Mesenchymal stem cell (in vitro differentiated cells and primary cell): ENCODE data around the gene ZNF248.

Experiments used
- DNase-seq: peaks from one replicate; pipeline ENCODE4 v3.0.0-alpha.2; 2013
- H2AFZ ChIP-seq: one replicate; pipeline ENCODE4 v1.6.1; 2013; ENCODE audit warnings: low read depth, mild to moderate bottlenecking, control low read depth, inconsistent platforms, low read length, moderate library complexity
- H2AK5ac ChIP-seq: 2 replicates; pipeline ENCODE4 v1.6.1; 2013; ENCODE audit warnings: low read length, moderate library complexity, mild to moderate bottlenecking, inconsistent platforms; ENCODE audit not compliant: severe bottlenecking
- H2BK120ac ChIP-seq: one replicate; pipeline ENCODE4 v1.6.1; 2013; ENCODE audit warnings: low read depth, mild to moderate bottlenecking, inconsistent platforms, low read length, moderate library complexity
- H2BK12ac ChIP-seq, 2 experiments: one replicate each; pipeline ENCODE4 v1.6.1; 2013; ENCODE audit warnings: inconsistent platforms in 2 of 2, low read length in 2 of 2, mild to moderate bottlenecking in 2 of 2, moderate library complexity in 2 of 2, control low read depth in 1 of 2
- H2BK15ac ChIP-seq: one replicate; pipeline ENCODE4 v1.6.1; 2013; ENCODE audit warnings: mild to moderate bottlenecking, low read depth, inconsistent platforms; ENCODE audit not compliant: poor library complexity, severe bottlenecking
- H2BK5ac ChIP-seq: 2 replicates; pipeline ENCODE4 v1.6.1; 2013; ENCODE audit warnings: low read depth, mild to moderate bottlenecking, low read length, control low read depth, inconsistent platforms; ENCODE audit not compliant: poor library complexity, severe bottlenecking
- H3K14ac ChIP-seq, 2 experiments: one replicate each; pipeline ENCODE4 v1.6.1; 2013; ENCODE audit warnings: inconsistent platforms in 2 of 2, low read length in 2 of 2, control low read depth in 1 of 2, mild to moderate bottlenecking in 1 of 2, moderate library complexity in 1 of 2
- H3K18ac ChIP-seq, 2 experiments: one replicate each; pipeline ENCODE4 v1.6.1; 2013; ENCODE audit warnings: inconsistent platforms in 2 of 2, low read length in 2 of 2, control low read depth in 1 of 2, low read depth in 1 of 2, mild to moderate bottlenecking in 1 of 2
- H3K23ac ChIP-seq, 2 experiments: one replicate each; pipeline ENCODE4 v1.6.1; 2013; ENCODE audit warnings: inconsistent platforms in 2 of 2, low read length in 2 of 2, mild to moderate bottlenecking in 2 of 2, moderate library complexity in 2 of 2, control low read depth in 1 of 2
- H3K27ac ChIP-seq: 2 replicates; pipeline ENCODE4 v1.5.1; 2013; ENCODE audit warnings: mild to moderate bottlenecking, moderate library complexity, low read length, control low read depth, inconsistent platforms; ENCODE audit not compliant: poor library complexity, severe bottlenecking
- H3K27me3 ChIP-seq, 2 experiments: 2 replicates each; pipeline versions ENCODE4 v1.6.1 to v1.7.0; 2013; ENCODE audit warnings: low read length in 2 of 2, mild to moderate bottlenecking in 2 of 2, moderate library complexity in 2 of 2, control low read depth in 1 of 2, inconsistent platforms in 1 of 2; ENCODE audit not compliant: control insufficient read depth in 1 of 2, insufficient read depth in 1 of 2
- H3K36me3 ChIP-seq, 2 experiments: 2 replicates each; pipeline versions ENCODE4 v1.6.1 to v1.7.0; 2013; ENCODE audit warnings: low read length in 2 of 2, control low read depth in 1 of 2, inconsistent platforms in 1 of 2, low read depth in 1 of 2, mild to moderate bottlenecking in 1 of 2; ENCODE audit not compliant: insufficient read depth in 2 of 2, control insufficient read depth in 1 of 2
- H3K4ac ChIP-seq, 2 experiments: one replicate each; pipeline ENCODE4 v1.6.1; 2013; ENCODE audit warnings: inconsistent platforms in 2 of 2, low read length in 2 of 2, mild to moderate bottlenecking in 2 of 2, moderate library complexity in 2 of 2, control low read depth in 1 of 2, low read depth in 1 of 2
- H3K4me1 ChIP-seq: 2 replicates; pipeline ENCODE4 v1.6.1; 2013; ENCODE audit warnings: low read depth, low read length, control low read depth; ENCODE audit not compliant: control insufficient read depth, insufficient read depth
- H3K4me2 ChIP-seq: 2 replicates; pipeline ENCODE4 v1.6.1; 2013; ENCODE audit warnings: low read length, mild to moderate bottlenecking, inconsistent platforms; ENCODE audit not compliant: poor library complexity, severe bottlenecking
- H3K4me3 ChIP-seq, 2 experiments: 2 replicates each; pipeline versions ENCODE4 v1.5.1 to v1.7.0; 2013; ENCODE audit warnings: low read length in 2 of 2, mild to moderate bottlenecking in 2 of 2, control low read depth in 1 of 2, low read depth in 1 of 2; ENCODE audit not compliant: insufficient read depth in 1 of 2
- H3K79me1 ChIP-seq: replicated peaks from 2 replicates; pipeline ENCODE4 v1.6.1; 2013; ENCODE audit warnings: mild to moderate bottlenecking, control low read depth, low read length, inconsistent platforms; ENCODE audit not compliant: poor library complexity, severe bottlenecking
- H3K9ac ChIP-seq: 2 replicates; pipeline ENCODE4 v1.7.0; 2013; ENCODE audit warnings: mild to moderate bottlenecking, low read length, moderate library complexity
- H3K9me3 ChIP-seq: 2 replicates; pipeline ENCODE4 v1.7.0; 2013; ENCODE audit warnings: mild to moderate bottlenecking, low read length; ENCODE audit not compliant: control insufficient read depth
- H4K8ac ChIP-seq: one replicate; pipeline ENCODE4 v1.6.1; 2013; ENCODE audit warnings: inconsistent platforms, mild to moderate bottlenecking, low read length, moderate library complexity
- H4K91ac ChIP-seq: one replicate; pipeline ENCODE4 v1.6.1; 2013; ENCODE audit warnings: mild to moderate bottlenecking, low read length, inconsistent platforms
- WGBS: methylation state at CpG from one replicate; pipeline ENCODE4 v1.1.7; 2013; ENCODE audit warnings: mixed read lengths; 5-methylcytosine and 5-hydroxymethylcytosine counted together

ZNF248 gene

GRCh38 chr10:37736120-37736519, 121.3 kb downstream of the ZNF248 start:
- WGBS: 0% methylated on average over 1 of the region's 1 CpG
- Histone ChIP-seq H3K27me3 (no peaks in the 10 kb centered on the region), H3K36me3 (no peaks in the 10 kb centered on the region), H3K4me3 (no peak overlapping the region), H3K79me1 (no peaks in the 10 kb centered on the region), H3K4me2 (no peak overlapping the region), H3K18ac (no peak overlapping the region), H2BK5ac (no peak overlapping the region), H2BK120ac (no peak overlapping the region), H3K14ac (no peak overlapping the region), H3K23ac (no peak overlapping the region), H3K4ac (no peak overlapping the region), H3K27ac (no peak overlapping the region), H2AFZ (no peak overlapping the region), H4K8ac (no peak overlapping the region), H3K4me1 (no peaks in the 10 kb centered on the region), H3K9me3 (no peaks in the 10 kb centered on the region), H4K91ac (no peak overlapping the region), H2AK5ac (no peak overlapping the region), H3K9ac (no peak overlapping the region), H2BK15ac (no peak overlapping the region), H2BK12ac (no peak overlapping the region)
- DNase-seq: no peak

GRCh38 chr10:37734971-37735370, 122.4 kb downstream of the ZNF248 start:
- Histone ChIP-seq H3K79me1 (no peaks in the 10 kb centered on the region), H3K9me3 (no peaks in the 10 kb centered on the region), H3K4me3 (no peak overlapping the region), H3K14ac (no peak overlapping the region), H3K23ac (no peak overlapping the region), H2BK12ac (no peak overlapping the region), H2BK5ac (no peak overlapping the region), H2AK5ac (no peak overlapping the region), H3K4me2 (no peak overlapping the region), H2BK15ac (no peak overlapping the region), H3K27me3 (no peaks in the 10 kb centered on the region), H3K27ac (no peak overlapping the region), H3K4me1 (no peaks in the 10 kb centered on the region), H3K4ac (no peak overlapping the region), H4K91ac (no peak overlapping the region), H2BK120ac (no peak overlapping the region), H3K36me3 (no peaks in the 10 kb centered on the region), H3K18ac (no peak overlapping the region), H2AFZ (no peak overlapping the region), H3K9ac (no peak overlapping the region), H4K8ac (no peak overlapping the region)
- DNase-seq: no peak
- 76% methylated on average over 2 of the region's 2 CpGs for WGBS
